HepG2 (cell line): ENCODE results near the gene KIF26B. TPM values are rescaled to one million over a fixed set of nuclear protein-coding genes. Genes with fewer than 3 reads are reported as not detected.

Experiments used
- ATAC-seq: fragments of 200-7000 bp; cut with Tn5 transposase; 3 replicates; pipeline ENCODE4 v1.9.1; 2020; ENCODE audit warnings: mild to moderate bottlenecking, moderate library complexity
- BruUV-seq: library from RNA; stranded (reverse); fragments of 400-500 nt; replicated peaks from 2 replicates; lab custom pipeline; 2021; lab: Mats Ljungman, UMichigan
- CTCF ChIA-PET: fragments of 300-600 bp; formaldehyde crosslinking; extraction: SDS; loops from one replicate; lab custom pipeline; 2021; ENCODE audit warnings: low total read pairs, inconsistent platforms, low intra/inter-chr PET ratio; lab: Yijun Ruan, JAX
- POLR2A ChIA-PET: fragments of 350-600 bp; sonication (Branson Sonifier 250); formaldehyde crosslinking; loops from one replicate; lab custom pipeline; 2020; ENCODE audit warnings: antibody characterized with exemption, inconsistent platforms; lab: Yijun Ruan, JAX
- DNase-seq: peaks from one replicate; pipeline ENCODE4 v3.0.0-alpha.2; 2015; ENCODE audit warnings: low spot score
- FAIRE-seq: peaks from 3 replicates; lab custom pipeline; 2011; peaks lifted over from hg19 to GRCh38; lab: Jason Lieb, UNC
- H2AFZ ChIP-seq: one replicate; pipeline ENCODE4 v1.6.1; 2011; ENCODE audit warnings: low read length, inconsistent platforms
- H3K27ac ChIP-seq: fragments of 300-600 bp; 3 replicates; pipeline ENCODE4 v1.8.0; 2011; ENCODE audit warnings: mixed run types, mild to moderate bottlenecking, mixed read lengths, low read length, inconsistent platforms; ENCODE audit not compliant: insufficient read depth; ENCODE audit errors: extremely low read length
- H3K27me3 ChIP-seq, 2 experiments: fragments of 200-600 bp in 1 of 2; 2 replicates in 1 of 2; 3 replicates in 1 of 2; pipeline versions ENCODE4 v1.6.0 to v1.8.0; 2011; ENCODE audit warnings: low read length in 2 of 2, mild to moderate bottlenecking in 2 of 2, moderate library complexity in 2 of 2, inconsistent platforms in 1 of 2; ENCODE audit not compliant: insufficient read depth in 2 of 2, control insufficient read depth in 1 of 2
- H3K36me3 ChIP-seq, 2 experiments: fragments of 200-600 bp in 1 of 2; replicated peaks in 1 of 2; 2 replicates in 1 of 2; 3 replicates in 1 of 2; pipeline versions ENCODE4 v1.5.1 to v1.8.0; 2011; ENCODE audit warnings: low read length in 2 of 2, inconsistent platforms in 1 of 2; ENCODE audit not compliant: insufficient read depth in 2 of 2, control insufficient read depth in 1 of 2
- H3K4me1 ChIP-seq: 2 replicates; pipeline ENCODE4 v1.5.1; 2012; ENCODE audit warnings: low read length, inconsistent platforms; ENCODE audit not compliant: insufficient read depth
- H3K4me2 ChIP-seq: 2 replicates; pipeline ENCODE4 v1.6.0; 2011; ENCODE audit warnings: low read depth, low read length, inconsistent platforms
- H3K4me3 ChIP-seq, 3 experiments: fragments of 200-600 bp in 1 of 3; sonication (generic), shearing (Covaris generic) in 1 of 3; replicated peaks in 1 of 3; 2 replicates each; pipeline ENCODE4 v1.5.1; 2011 to 2016; ENCODE audit warnings: low read length in 3 of 3, inconsistent platforms in 2 of 3, low read depth in 2 of 3, mild to moderate bottlenecking in 2 of 3, control low read depth in 1 of 3, mixed read lengths in 1 of 3; ENCODE audit not compliant: insufficient read depth in 1 of 3
- H3K79me2 ChIP-seq: one replicate; pipeline ENCODE4 v1.6.1; 2011; ENCODE audit warnings: low read length, inconsistent platforms; ENCODE audit not compliant: insufficient read depth
- H3K9ac ChIP-seq: 2 replicates; pipeline ENCODE4 v1.6.0; 2011; ENCODE audit warnings: mild to moderate bottlenecking, low read depth, low read length, inconsistent platforms; ENCODE audit not compliant: insufficient read depth
- H3K9me3 ChIP-seq: 2 replicates; pipeline ENCODE4 v1.5.1; 2012; ENCODE audit warnings: mild to moderate bottlenecking, low read length
- H4K20me1 ChIP-seq: 2 replicates; pipeline ENCODE4 v1.6.0; 2011; ENCODE audit warnings: inconsistent platforms, mild to moderate bottlenecking, low read length, moderate library complexity; ENCODE audit not compliant: insufficient read depth
- CBX1 ChIP-seq: IDR thresholded peaks from one replicate; pipeline ENCODE4 v1.6.1; 2016; ENCODE audit warnings: antibody characterized with exemption, low read depth
- CREB1 ChIP-seq, 2 experiments: fragments of 450-650 bp in 1 of 2; IDR thresholded peaks; 2 replicates each; pipeline ENCODE4 v1.6.1; 2016 to 2017; ENCODE audit warnings: control low read depth in 1 of 2, mild to moderate bottlenecking in 1 of 2, missing compliant biosample characterization in 1 of 2, missing genetic modification characterization in 1 of 2
- ELF3 ChIP-seq: IDR thresholded peaks from 2 replicates; pipeline ENCODE4 v1.6.1; 2016; ENCODE audit warnings: missing genetic modification reagents, missing compliant biosample characterization
- ELF4 ChIP-seq: sonication (generic); formaldehyde crosslinking; IDR thresholded peaks from 2 replicates; pipeline ENCODE4 v1.5.0; 2020; ENCODE audit warnings: missing genetic modification reagents, mild to moderate bottlenecking, moderate library complexity, borderline replicate concordance
- FOXM1 ChIP-seq: sonication (generic); formaldehyde crosslinking; IDR thresholded peaks from 2 replicates; pipeline ENCODE4 v1.5.0; 2020; ENCODE audit warnings: missing genetic modification reagents
- GFI1 ChIP-seq: sonication (generic); formaldehyde crosslinking; IDR thresholded peaks from 2 replicates; pipeline ENCODE4 v1.5.0; 2020; ENCODE audit warnings: missing genetic modification reagents, mild to moderate bottlenecking, borderline replicate concordance
- JDP2 ChIP-seq: sonication (generic); formaldehyde crosslinking; IDR thresholded peaks from 2 replicates; pipeline ENCODE4 v1.8.1; 2022; ENCODE audit warnings: missing genetic modification reagents, borderline replicate concordance
- JUNB ChIP-seq: sonication (generic); formaldehyde crosslinking; IDR thresholded peaks from 2 replicates; pipeline ENCODE4 v1.8.0; 2022; ENCODE audit warnings: missing genetic modification reagents, mild to moderate bottlenecking, borderline replicate concordance
- MATR3 ChIP-seq: sonication (generic); formaldehyde crosslinking; IDR thresholded peaks from 2 replicates; pipeline ENCODE4 v1.4.0; 2020; ENCODE audit warnings: missing genetic modification reagents
- MEF2D ChIP-seq: sonication (generic); formaldehyde crosslinking; IDR thresholded peaks from 2 replicates; pipeline ENCODE4 v1.5.1; 2020; ENCODE audit warnings: mild to moderate bottlenecking, missing genetic modification reagents
- MTA1 ChIP-seq: sonication (generic); formaldehyde crosslinking; IDR thresholded peaks from 2 replicates; pipeline ENCODE4 v1.4.0; 2020; ENCODE audit warnings: missing genetic modification reagents, mild to moderate bottlenecking, borderline replicate concordance
- ONECUT2 ChIP-seq: sonication (generic); formaldehyde crosslinking; IDR thresholded peaks from 2 replicates; pipeline ENCODE4 v1.4.0; 2020; ENCODE audit warnings: missing genetic modification reagents
- PAX8 ChIP-seq: sonication (generic); formaldehyde crosslinking; IDR thresholded peaks from 2 replicates; pipeline ENCODE4 v1.8.0; 2022; ENCODE audit warnings: mild to moderate bottlenecking, missing genetic modification reagents, borderline replicate concordance
- PLRG1 ChIP-seq: fragments of 450-650 bp; conservative IDR thresholded peaks from 2 replicates; pipeline ENCODE4 v1.6.1; 2016
- RBFOX2 ChIP-seq: fragments of 200-400 bp; formaldehyde crosslinking; IDR thresholded peaks from 2 replicates; pipeline ENCODE4 v1.6.1; 2017; ENCODE audit warnings: low read depth, mild to moderate bottlenecking, low read length
- ZNF20 ChIP-seq: sonication (generic); formaldehyde crosslinking; IDR thresholded peaks from 2 replicates; pipeline ENCODE4 v1.4.0; 2020; ENCODE audit warnings: mild to moderate bottlenecking, moderate library complexity, missing genetic modification reagents
- ZNF501 ChIP-seq: sonication (generic); formaldehyde crosslinking; IDR thresholded peaks from 2 replicates; pipeline ENCODE4 v1.5.1; 2020; ENCODE audit warnings: mild to moderate bottlenecking, moderate library complexity, missing genetic modification reagents
- WGBS: methylation state at CpG from one replicate; pipeline ENCODE4 v1.1.6; 2017; ENCODE audit warnings: low lambda C conversion rate; 5-methylcytosine and 5-hydroxymethylcytosine counted together
- in situ Hi-C: cut with HindIII; loops from 2 replicates; pipeline ENCODE4 v1.10.0; 2017; ENCODE audit warnings: low pct_unique_long_range_greater_than_20kb; ENCODE audit not compliant: extremely low pct_ligation_motif_present
- intact Hi-C: fragments of 100-400 bp; cut with micrococcal nuclease; formaldehyde crosslinking; loops from one replicate; pipeline ENCODE4 v1.10.0; 2022; ENCODE audit not compliant: unreplicated experiment
- polyA plus RNA-seq, 8 experiments: library from polyadenylated mRNA; depleted of rRNA in 3 of 8; stranded (reverse) in 7 of 8; unstranded in 1 of 8; fragments of >200 nt; fragmentation: Illumina TruSeq in 4 of 8; extraction: Trizol in 4 of 8; gene quantifications; 2 replicates each; pipeline versions ENCODE4 v1.2.1 to v1.2.3, GENCODE V29; 2011 to 2016; ENCODE audit warnings: low read depth in 4 of 8, missing spikeins in 1 of 8, mixed read lengths in 1 of 8; ENCODE audit not compliant: insufficient read depth in 1 of 8
- total RNA-seq, 5 experiments: library from RNA; depleted of rRNA; stranded (reverse); fragments of >200 nt; fragmentation: Illumina TruSeq; extraction: Trizol; gene quantifications; 2 replicates each; pipeline ENCODE4 v1.2.3, GENCODE V29; 2016; ENCODE audit warnings: low read depth in 1 of 5
- TF ChIP-seq, protein P1 (sequence below): IDR thresholded peaks from 2 replicates; pipeline ENCODE4 v1.6.1; 2016; ENCODE audit warnings: low read depth
- TF ChIP-seq, protein P2 (sequence below): sonication (generic); IDR thresholded peaks from 2 replicates; pipeline ENCODE4 v1.6.1; 2016; ENCODE audit warnings: low read depth, borderline replicate concordance
- TF ChIP-seq, protein P3 (sequence below): IDR thresholded peaks from 2 replicates; pipeline ENCODE4 v1.6.1; 2016

The KIF26B gene
- total and polyA plus RNA-seq, 2 of the 13 experiments (the other 11 are each of a cell fraction or from before 2014, with no cell fraction given) = 0.08 to 0.09 TPM

DNA sequence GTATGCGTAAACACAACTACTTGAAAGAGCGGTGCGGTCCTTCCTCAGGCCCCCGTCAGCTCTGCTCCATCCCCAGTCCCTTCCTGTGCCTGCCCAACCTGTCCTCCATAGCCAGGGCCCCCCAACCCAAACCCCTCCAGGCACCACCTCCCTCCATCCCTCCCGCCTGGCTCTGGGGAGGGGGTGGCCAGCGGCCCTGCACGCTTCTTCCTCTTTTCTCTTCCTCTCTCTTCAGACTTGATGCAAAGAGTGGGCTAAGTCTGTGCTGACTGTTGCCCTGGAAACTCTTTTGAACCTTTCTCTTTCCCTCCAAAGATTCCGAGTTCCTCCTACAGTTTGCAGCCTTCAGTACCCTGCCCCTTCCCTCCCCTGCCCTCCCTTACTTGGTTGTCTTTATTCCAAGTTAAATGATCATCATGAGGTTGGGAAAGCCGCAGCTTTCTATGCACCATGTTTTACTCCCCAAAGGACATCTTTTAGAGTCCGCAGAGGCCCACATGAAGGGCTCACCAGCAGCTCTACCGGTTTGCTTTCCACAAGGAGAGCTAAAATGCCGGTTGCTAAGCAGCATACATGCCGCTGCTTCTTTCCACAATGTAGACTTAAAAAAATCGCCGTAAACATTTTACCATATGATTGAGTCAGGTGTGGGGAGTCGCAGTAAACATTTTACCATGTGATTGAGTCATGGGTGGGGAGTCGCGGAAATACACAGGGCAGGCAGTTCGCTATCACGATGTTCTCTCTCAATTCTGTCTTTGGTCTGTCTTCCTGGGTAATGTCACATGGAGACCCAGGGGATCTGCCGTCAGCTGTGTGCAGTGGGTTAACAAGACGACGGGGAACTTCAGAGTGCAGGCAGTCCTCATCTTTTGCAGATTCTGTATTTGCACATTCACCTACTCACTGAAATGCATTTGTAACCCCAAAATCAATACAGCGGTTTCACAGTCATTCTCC, 525.3 kb downstream of the KIF26B start (continued):
- TF ChIP-seq CBX1 (no peak), CREB1 (IDR thresholded peaks at IDR 0.05) (no peak), CREB1 (CRISPR knock-in tag; IDR thresholded peaks at IDR 0.05) (no peak), MEF2D (CRISPR knock-in tag) (no peak), JDP2 (no peak), ZNF501 (CRISPR knock-in tag) (no peak)
- TF ChIP-seq, protein P1, sequence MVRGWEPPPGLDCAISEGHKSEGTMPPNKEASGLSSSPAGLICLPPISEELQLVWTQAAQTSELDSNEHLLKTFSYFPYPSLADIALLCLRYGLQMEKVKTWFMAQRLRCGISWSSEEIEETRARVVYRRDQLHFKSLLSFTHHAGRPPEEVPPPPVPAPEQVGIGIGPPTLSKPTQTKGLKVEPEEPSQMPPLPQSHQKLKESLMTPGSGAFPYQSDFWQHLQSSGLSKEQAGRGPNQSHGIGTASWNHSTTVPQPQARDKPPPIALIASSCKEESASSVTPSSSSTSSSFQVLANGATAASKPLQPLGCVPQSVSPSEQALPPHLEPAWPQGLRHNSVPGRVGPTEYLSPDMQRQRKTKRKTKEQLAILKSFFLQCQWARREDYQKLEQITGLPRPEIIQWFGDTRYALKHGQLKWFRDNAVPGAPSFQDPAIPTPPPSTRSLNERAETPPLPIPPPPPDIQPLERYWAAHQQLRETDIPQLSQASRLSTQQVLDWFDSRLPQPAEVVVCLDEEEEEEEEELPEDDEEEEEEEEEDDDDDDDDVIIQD (CRISPR knock-in tag) = no peak

DNA sequence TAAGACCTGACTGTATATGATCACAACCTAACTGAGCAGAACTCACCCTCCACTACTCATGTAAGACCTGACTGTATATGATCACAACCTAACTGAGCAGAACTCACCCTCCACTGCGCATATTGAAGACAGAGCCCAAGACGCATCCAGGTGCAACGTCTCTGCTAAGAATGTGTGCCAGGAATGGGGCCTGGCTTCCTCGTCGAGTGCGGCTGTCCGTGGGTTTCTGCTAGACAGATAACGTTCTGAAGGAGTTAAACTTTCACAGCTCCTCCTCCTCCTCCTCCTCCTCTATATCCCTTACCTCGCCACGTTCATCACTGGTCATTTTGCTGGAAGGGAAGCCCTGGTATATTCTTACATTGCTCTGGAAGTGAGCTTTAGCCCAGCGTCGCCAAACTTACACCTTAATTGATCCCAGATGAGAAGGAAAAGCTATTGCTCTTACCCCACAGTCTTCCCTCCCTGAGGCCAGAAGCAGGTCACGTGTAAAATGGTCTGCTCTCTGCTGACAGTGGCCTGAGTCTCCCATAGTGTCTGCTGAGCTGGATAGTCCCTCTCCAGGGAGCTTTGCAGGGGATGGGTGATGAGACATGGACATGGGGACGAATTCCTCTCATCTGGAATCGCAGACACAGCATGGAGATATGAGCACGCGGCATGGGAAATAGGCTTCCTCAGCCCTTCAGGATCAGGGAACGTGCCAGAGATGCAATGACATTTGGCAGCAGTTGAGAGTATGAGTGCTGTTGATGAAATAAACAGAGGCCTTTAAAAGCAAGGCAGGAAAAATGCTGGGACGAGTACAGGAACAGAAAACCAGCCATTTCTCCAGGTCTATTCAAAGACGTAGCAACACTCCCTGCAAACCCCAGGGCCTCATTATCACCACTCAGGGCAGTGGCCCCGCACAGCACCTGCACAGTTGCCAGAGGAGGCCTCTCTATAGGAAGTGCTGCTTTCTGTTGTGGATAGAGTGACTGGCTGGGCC, 528.1 kb downstream of the KIF26B start:
- Histone ChIP-seq H3K36me3 (no peaks in the 10 kb centered on the region), H3K79me2 (no peaks in the 10 kb centered on the region), H3K4me2 (no peak overlapping the region), H3K9ac (no peak overlapping the region), H3K9me3 (no peaks in the 10 kb centered on the region), H3K4me3 (no peak overlapping the region), H3K27ac (no peak overlapping the region), H4K20me1 (no peaks in the 10 kb centered on the region), H2AFZ (no peak overlapping the region), H3K27me3 (no peaks in the 10 kb centered on the region), H3K4me1 (no peaks in the 10 kb centered on the region)
- ChIA-PET POLR2A (no interaction called here), CTCF (no interaction called here)
- FAIRE-seq (no peak), ATAC-seq (no peak), DNase-seq (no peak)
- BruUV-seq = no TSS peak
- WGBS = 60% methylated on average over 21 of the region's 21 CpGs
- in situ Hi-C loops = no loop called here
- intact Hi-C loops = no loop called here
- TF ChIP-seq JUNB (CRISPR knock-in tag) (no peak), ONECUT2 (no peak), ZNF20 (CRISPR knock-in tag) (no peak), GFI1 (CRISPR knock-in tag) (no peak), ELF4 (CRISPR knock-in tag) (no peak), MATR3 (CRISPR knock-in tag) (no peak), ELF3 (CRISPR knock-in tag) (no peak), FOXM1 (CRISPR knock-in tag) (no peak), PAX8 (CRISPR knock-in tag) (no peak), MTA1 (no peak), PLRG1 (no peak), RBFOX2 (no peak)
- TF ChIP-seq, protein P2, sequence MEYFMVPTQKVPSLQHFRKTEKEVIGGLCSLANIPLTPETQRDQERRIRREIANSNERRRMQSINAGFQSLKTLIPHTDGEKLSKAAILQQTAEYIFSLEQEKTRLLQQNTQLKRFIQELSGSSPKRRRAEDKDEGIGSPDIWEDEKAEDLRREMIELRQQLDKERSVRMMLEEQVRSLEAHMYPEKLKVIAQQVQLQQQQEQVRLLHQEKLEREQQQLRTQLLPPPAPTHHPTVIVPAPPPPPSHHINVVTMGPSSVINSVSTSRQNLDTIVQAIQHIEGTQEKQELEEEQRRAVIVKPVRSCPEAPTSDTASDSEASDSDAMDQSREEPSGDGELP = no peak
- TF ChIP-seq, protein P3, sequence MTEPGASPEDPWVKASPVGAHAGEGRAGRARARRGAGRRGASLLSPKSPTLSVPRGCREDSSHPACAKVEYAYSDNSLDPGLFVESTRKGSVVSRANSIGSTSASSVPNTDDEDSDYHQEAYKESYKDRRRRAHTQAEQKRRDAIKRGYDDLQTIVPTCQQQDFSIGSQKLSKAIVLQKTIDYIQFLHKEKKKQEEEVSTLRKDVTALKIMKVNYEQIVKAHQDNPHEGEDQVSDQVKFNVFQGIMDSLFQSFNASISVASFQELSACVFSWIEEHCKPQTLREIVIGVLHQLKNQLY = no peak
